Stimulated activated CD4-positive, alpha-beta T cell treated with anti-CD3 and anti-CD28 coated beads, Interleukin-2, amount 100 ng/mL, for 24 hours (primary cell): ENCODE results near the gene SLC11A1.

Experiments used
- DNase-seq, 2 donors: peaks; one replicate each; pipeline ENCODE4 v3.0.0-alpha.2; 2020

The SLC11A1 gene

GRCh38 chr2:218367415-218368149 lies 14.5 kb upstream of the SLC11A1 start:
- peak; percentile 68 to 77 for DNase-seq

GRCh38 chr2:218368150-218368528 lies 13.9 kb upstream of the SLC11A1 start:
- DNase-seq = no peak

- no peak for DNase-seq
Measured at GRCh38 chr2:218368621-218369153, 13.4 kb upstream of the SLC11A1 start.

DNA sequence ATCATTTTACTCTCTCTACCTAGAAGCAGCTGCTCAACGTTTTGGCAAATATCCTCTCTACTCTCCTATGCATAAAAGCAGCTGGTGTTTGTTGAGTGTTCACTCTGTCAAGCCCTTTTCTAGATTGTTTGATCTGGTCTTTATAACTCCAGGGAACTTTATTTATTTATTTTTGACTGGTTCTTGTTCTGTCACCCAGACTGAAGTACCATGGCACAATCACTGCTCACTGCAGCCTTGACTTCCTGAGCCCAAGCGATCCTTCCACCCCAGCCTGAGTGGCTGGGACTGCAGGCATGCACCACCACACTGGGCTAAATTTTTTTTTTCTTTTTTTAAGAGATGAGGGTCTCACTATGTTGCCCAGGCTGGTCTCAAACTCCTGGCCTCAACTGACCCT lies 12.7 kb upstream of the SLC11A1 start:
- DNase-seq = no peak

DNA sequence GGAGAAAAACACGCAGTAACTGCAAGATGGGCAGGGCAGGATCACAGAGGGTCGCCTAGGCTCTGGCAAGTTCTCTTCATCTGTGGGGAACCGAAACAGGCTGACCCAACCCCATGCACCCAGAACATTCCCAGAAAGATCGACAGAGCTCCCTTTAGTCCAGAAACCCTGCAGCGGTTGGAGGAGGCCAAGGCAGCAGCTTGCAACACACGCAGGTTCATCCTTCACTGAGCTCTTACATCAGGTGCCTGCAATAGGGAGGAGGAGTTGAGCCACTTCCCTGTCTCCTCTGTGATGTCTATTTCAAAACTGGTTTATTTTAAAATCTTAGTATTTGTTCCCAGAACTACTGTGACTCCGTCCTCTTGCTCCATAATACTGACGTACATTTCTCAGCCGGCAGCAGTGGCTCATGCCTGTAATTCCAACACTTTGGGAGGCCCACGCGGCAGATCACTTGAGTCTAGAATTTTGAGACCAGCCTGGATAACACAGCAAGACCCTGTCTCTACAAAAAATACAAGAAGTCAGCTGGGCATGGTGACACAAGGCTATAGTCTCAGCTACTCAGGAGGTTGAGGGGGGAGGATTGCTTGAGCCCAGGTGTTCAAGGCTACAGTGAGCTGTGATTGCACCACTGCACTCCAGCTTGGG lies 11.5 kb upstream of the SLC11A1 start:
- no peak for DNase-seq

DNA sequence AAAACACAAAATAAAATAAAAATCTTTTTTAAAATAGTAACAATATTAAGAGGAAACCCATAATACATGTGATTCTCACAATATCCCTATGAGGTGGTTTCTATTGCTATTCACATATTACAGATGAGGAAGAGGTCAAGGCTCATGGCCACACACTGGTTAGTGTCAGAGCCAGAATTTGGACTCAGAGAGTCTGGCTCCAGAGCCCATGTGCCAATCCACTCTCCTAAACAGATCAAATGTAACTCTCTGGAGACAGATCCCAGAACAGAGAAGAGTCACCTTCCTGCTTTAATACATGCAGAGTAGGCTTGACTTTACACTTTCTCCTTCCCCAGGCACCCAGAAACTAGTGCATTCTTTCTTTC lies 10.1 kb upstream of the SLC11A1 start:
- DNase-seq = no peak

DNA sequence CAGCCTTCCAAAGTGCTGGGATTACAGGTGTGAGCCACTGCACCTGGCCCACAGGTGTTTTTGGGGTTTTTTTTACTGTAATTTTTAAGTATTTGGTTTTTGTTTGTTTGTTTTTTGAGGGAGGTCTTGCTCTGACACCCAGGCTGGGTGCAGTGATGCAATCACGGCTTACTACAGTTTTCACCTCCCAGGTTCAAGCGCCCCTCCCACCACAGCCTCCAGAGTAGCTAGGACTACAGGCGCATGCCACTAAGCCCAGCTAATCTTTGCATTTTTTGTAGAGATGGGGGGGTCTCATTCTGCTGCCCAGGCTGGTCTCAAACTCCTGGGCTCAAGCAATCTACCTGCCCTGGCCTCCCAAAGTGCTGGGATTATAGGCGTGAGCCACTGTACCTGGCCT lies 7.3 kb upstream of the SLC11A1 start:
- no peak for DNase-seq

DNA sequence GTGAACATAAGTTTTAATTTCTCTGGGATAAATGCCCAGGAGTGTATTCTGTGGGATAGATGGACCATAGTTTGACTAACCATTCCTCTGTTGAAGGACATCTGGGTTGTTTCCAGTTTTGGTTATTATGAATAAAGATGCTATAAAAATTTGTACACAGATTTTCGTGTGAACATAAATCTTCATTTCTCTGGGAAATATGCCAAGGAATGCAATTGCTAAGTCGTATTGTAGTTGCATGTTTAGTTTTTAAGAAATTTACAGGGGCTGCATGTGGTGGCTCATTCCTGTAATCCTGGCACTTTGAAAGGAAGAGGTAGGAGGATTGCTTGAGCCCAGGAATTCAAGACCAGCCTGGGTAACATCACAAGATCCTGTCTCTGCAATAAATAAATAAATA lies 6.9 kb upstream of the SLC11A1 start:
- DNase-seq = no peak

DNA sequence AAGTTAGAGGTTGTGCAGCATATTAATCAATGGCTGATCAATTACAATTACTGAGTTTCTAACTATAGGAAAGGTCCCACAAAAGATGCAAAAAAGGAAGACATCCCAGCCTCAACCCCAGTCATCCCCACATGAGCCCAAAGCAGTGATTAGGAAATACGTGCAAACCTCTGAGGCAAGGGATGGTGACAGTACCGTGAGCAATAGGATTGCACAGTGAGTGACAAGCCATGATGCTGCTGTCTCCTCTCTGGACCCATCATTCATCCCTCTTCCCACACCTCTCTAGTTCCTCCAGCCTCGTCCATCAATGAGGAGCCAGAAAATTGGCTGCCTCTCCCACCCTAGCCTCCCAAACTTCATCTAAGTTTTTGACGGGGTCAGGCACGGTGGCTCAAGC lies 4.0 kb upstream of the SLC11A1 start:
- no peak for DNase-seq

DNA sequence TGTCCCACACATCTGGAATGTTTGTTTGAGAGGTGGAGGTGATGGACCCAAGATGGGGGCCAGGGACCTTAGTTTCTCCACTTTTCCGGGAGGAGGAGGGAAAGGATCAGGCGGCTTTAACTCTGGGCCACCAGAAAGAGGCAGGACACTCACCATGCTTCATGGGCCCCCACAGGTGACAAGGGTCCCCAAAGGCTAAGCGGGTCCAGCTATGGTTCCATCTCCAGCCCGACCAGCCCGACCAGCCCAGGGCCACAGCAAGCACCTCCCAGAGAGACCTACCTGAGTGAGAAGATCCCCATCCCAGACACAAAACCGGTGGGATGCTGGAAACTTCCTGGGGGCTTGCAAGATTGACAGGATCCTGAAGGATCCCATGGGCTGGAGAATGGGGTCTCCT lies 712 bp downstream of the SLC11A1 start:
- no peak for DNase-seq

DNA sequence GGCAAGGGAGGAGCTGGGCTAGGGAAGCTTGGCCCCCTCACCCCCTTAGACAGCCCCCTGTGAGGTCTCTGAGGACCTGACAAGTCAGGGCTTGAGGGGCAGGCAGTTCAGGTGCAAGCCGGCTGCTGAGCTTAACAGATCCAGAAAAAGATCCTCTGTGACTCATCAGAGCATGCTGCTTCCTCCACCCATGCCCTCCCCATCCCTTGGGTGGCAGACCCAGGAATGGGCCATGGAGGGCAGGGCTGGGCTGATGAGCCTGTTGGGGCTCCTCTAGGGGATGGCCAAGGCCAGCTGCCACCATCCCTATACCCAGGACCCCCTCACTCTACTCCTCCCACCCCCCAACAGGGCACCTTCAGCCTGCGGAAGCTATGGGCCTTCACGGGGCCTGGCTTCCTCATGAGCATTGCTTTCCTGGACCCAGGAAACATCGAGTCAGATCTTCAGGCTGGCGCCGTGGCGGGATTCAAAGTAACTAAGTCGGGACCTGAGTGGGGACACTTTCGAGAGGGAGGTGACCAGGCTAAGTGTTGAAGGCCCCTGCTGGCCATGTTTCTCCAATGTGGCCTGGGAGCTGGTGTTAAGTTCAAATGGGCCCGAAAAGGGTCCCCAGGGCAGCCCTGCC lies 1.9 kb downstream of the SLC11A1 start:
- DNase-seq = no peak

GRCh38 chr2:218384975-218385374 lies 2.9 kb downstream of the SLC11A1 start:
- DNase-seq = no peak

DNA sequence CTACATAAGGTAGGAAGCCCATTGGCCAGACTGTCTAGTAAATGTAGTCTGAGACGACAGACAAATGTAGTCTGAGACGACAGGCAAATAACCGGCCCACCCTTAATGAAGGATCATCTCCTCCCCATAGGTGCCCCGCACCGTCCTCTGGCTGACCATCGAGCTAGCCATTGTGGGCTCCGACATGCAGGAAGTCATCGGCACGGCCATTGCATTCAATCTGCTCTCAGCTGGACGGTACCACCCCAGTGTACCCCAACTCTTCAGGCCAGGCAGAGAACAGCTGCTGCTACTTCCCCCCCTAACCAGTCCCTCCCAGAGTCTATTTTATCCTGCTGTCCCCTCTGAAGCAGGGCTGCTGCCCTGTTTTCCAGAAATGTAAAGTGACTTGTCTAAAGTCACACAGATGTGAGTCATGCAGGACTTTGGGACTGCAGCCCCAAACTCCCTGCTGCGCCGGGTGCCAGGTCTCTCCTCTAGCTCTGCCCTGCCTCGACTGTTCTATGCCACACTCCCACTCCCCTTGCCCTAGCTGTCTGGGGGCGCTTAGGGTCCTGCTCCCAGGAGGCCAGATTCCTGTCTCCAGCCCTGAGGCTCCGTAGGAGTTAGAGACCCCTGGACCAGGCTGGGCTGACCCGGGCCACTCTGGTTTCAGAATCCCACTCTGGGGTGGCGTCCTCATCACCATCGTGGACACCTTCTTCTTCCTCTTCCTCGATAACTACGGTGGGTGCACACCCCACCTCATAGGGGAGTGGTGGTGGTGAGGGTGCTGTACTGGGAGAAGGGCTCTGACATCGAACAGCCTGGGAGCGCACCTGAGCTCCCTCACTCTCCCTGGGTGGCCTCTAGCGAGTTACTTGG lies 4.7 kb downstream of the SLC11A1 start:
- no peak for DNase-seq

GRCh38 chr2:218387369-218388194 lies 5.5 kb downstream of the SLC11A1 start:
- DNase-seq = no peak

DNA sequence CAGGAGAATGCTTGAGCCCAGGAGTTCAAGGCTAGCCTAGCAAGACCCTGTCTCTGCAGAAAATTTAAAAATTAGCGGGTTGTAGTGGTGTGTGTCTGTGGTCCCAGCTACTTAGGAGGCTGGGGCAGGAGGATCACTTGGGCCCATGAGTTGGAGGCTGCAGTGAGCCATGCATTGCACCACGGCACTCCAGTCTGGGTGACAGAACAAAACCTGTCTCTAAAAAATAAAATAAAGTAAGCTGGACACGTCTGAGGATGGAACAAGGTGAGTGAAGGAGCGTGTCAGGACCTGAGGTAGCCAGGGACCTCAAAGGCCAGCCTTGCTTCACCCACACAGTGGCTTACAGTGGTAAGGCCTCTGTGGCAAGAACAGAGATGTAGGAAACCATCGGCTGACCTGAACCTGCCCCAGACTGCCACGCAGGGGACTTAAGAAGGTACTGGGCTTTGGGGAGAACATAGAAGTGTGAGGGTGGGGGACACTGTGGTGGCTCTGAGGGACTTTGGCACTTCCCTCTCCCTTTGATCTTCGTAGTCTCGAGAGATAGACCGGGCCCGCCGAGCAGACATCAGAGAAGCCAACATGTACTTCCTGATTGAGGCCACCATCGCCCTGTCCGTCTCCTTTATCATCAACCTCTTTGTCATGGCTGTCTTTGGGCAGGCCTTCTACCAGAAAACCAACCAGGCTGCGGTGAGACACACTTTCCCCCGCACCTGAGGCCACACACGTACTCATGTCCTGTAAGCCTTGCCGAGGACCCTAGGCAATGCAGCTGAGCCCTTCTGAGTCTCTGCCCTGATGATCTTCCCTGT lies 7.5 kb downstream of the SLC11A1 start:
- DNase-seq = no peak

DNA sequence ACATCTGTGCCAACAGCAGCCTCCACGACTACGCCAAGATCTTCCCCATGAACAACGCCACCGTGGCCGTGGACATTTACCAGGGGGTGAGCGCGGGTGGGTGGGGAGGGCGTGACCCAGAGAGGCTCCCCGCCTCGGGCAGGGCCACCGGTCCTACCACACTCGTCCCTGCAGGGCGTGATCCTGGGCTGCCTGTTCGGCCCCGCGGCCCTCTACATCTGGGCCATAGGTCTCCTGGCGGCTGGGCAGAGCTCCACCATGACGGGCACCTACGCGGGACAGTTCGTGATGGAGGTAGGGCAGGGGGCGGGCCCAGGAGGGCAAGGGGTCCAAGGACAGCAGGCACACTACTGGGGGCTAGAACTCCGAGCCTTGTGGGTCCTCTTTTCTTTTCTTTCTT lies 9.1 kb downstream of the SLC11A1 start:
- DNase-seq = no peak

GRCh38 chr2:218392459-218392858 lies 10.4 kb downstream of the SLC11A1 start:
- no peak for DNase-seq

GRCh38 chr2:218392891-218393462 lies 10.9 kb downstream of the SLC11A1 start:
- DNase-seq = no peak

DNA sequence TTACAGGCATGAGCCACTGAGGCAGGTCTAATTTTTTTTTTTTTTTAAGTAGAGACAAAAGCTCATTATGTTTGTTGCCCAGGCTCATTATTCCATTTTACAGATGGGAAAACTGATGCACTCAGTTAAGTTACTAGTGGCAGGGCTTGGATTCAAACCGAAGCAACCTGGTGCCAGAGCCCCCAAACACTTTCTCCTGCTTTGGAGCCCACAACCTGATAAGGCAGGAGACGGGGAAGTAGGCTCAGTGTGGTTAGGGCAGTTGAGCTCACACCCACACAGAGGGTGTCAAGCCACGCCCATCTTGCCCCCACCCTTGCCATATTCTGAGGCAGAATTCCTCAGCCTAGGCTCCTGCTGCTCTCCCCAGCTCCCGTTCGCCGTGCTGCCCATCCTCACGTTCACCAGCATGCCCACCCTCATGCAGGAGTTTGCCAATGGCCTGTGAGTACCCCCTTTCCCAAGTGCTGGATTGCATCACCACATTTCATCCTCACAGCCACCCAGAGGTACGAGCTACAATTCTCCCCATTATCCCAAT lies 11.7 kb downstream of the SLC11A1 start:
- DNase-seq = no peak

- DNase-seq = no peak
Measured at GRCh38 chr2:218394298-218395089, 12.4 kb downstream of the SLC11A1 start.
